Peyer's patch (tissue), 4 donors: ENCODE data around the gene TDP1.

Source experiments
- POLR2A ChIP-seq, 2 donors: fragments of 450-650 bp; IDR thresholded peaks; one replicate each; pipeline ENCODE4 v1.5.1; 2017; ENCODE audit warnings: antibody characterized with exemption in 2 of 2, mild to moderate bottlenecking in 2 of 2, moderate library complexity in 2 of 2
- TF ChIP-seq, protein P1 (sequence below), 6 experiments: fragments of 450-650 bp in 4 of 6; fragments of 200-600 bp in 2 of 6; sonication (generic) in 1 of 6; IDR thresholded peaks; one replicate each; pipeline ENCODE4 v1.5.1; 2017 to 2019; ENCODE audit warnings: antibody characterized with exemption in 6 of 6, mild to moderate bottlenecking in 3 of 6, moderate library complexity in 1 of 6

- TF ChIP-seq, protein P1, sequence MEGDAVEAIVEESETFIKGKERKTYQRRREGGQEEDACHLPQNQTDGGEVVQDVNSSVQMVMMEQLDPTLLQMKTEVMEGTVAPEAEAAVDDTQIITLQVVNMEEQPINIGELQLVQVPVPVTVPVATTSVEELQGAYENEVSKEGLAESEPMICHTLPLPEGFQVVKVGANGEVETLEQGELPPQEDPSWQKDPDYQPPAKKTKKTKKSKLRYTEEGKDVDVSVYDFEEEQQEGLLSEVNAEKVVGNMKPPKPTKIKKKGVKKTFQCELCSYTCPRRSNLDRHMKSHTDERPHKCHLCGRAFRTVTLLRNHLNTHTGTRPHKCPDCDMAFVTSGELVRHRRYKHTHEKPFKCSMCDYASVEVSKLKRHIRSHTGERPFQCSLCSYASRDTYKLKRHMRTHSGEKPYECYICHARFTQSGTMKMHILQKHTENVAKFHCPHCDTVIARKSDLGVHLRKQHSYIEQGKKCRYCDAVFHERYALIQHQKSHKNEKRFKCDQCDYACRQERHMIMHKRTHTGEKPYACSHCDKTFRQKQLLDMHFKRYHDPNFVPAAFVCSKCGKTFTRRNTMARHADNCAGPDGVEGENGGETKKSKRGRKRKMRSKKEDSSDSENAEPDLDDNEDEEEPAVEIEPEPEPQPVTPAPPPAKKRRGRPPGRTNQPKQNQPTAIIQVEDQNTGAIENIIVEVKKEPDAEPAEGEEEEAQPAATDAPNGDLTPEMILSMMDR (IDR thresholded peaks at IDR 0.05), result no peak
- TF ChIP-seq POLR2A (IDR thresholded peaks at IDR 0.05), result no peak
These were observed 46.8 kb upstream of the TDP1 start for GRCh38 chr14:89908712-89909450.
